ENCODE measurements around the gene CHI3L1.

GRCh38 chr1:203168256-203168786 is 18.2 kb downstream of the CHI3L1 start:
- TF ChIP-seq CTCF (IDR thresholded peaks at IDR 0.05; ENCODE audit: low read depth, low read length) (no peak), EZH2phosphoT487 (IDR thresholded peaks at IDR 0.05; ENCODE audit: low read depth) (no peak)

Measured in OCI-LY3 (cell line).